Nucleus accumbens (tissue), 56 donors: ENCODE measurements around the gene CDH13.

ENCODE experiments used
- DNase-seq, 56 donors: peaks; one replicate each; lab custom pipeline; 2025; lab: John Stamatoyannopoulos, UW

CDH13 gene

GRCh38 chr16:82979406-82980111 is 352.8 kb downstream of the CDH13 start:
- DNase-seq: no peak

GRCh38 chr16:82980810-82981209 is 354.0 kb downstream of the CDH13 start:
- no peak for DNase-seq

GRCh38 chr16:82987767-82988166 is 361.0 kb downstream of the CDH13 start:
- DNase-seq: peak in 1 of 56 donors; percentile 3

GRCh38 chr16:82990155-82990554 is 363.4 kb downstream of the CDH13 start:
- DNase-seq: no peak

- no peak for DNase-seq
Observed at GRCh38 chr16:82991410-82991809, 364.6 kb downstream of the CDH13 start.

GRCh38 chr16:82991966-82992675 is 365.4 kb downstream of the CDH13 start:
- DNase-seq: no peak

GRCh38 chr16:82992786-82993185 is 366.0 kb downstream of the CDH13 start:
- no peak for DNase-seq

- no peak for DNase-seq
Observed at GRCh38 chr16:82993415-82993814, 366.6 kb downstream of the CDH13 start.

- DNase-seq: no peak
Observed at GRCh38 chr16:82993926-82994325, 367.2 kb downstream of the CDH13 start.

GRCh38 chr16:82995286-82995923 is 368.6 kb downstream of the CDH13 start:
- no peak for DNase-seq

GRCh38 chr16:82995924-82996441 is 369.2 kb downstream of the CDH13 start:
- no peak for DNase-seq

GRCh38 chr16:82996814-82997213 is 370.0 kb downstream of the CDH13 start:
- DNase-seq: no peak

GRCh38 chr16:82999711-83000110 is 372.9 kb downstream of the CDH13 start:
- no peak for DNase-seq

GRCh38 chr16:83002351-83003334 is 375.9 kb downstream of the CDH13 start:
- DNase-seq: no peak

- DNase-seq: no peak
Observed at GRCh38 chr16:83004868-83005652, 378.3 kb downstream of the CDH13 start.

- no peak for DNase-seq
Observed at GRCh38 chr16:83005653-83006160, 378.9 kb downstream of the CDH13 start.

- DNase-seq: no peak
Observed at GRCh38 chr16:83010776-83011720, 384.3 kb downstream of the CDH13 start.

GRCh38 chr16:83011939-83012338 is 385.2 kb downstream of the CDH13 start:
- DNase-seq: no peak
